Neural progenitor cell (in vitro differentiated cells): ENCODE data around the gene ZBTB4.
"Not testable (repeated sequence)": the region's sequence is repeated elsewhere in the genome, so short reads cannot be mapped to it uniquely, and the experiment has no call there.

Experiments
- CTCF ChIP-seq: fragments of 200-600 bp; sonication (generic); IDR thresholded peaks from 2 replicates; pipeline ENCODE4 v1.5.1; 2017; ENCODE audit warnings: antibody characterized with exemption, mild to moderate bottlenecking
- EZH2 ChIP-seq: fragments of 200-600 bp; sonication (generic); IDR thresholded peaks from 2 replicates; pipeline ENCODE4 v1.6.1; 2017; ENCODE audit warnings: antibody characterized with exemption, mild to moderate bottlenecking, moderate library complexity

DNA sequence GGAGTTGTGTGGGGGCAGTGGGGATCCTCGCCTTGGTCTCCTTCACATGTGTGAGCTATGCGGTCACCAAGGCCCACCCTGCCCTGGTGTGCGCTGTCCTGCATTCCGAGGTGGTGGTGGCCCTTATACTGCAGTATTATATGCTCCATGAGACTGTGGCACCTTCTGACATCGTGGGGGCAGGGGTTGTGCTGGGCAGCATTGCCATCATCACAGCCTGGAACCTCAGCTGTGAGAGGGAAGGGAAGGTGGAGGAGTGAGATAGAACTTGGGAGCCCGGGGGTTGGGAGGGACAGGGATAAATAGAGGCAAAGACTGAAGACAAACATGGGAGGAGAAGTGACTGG is 3.3 kb upstream of the ZBTB4 start:
- not testable (repeated sequence) for TF ChIP-seq EZH2, CTCF
